Liver (tissue), 9 donors: ENCODE results near the gene WFDC2. TPM values are rescaled to one million over a fixed set of nuclear protein-coding genes. Genes with fewer than 3 reads are reported as not detected.

Experiments
- DNase-seq: peaks from one replicate; pipeline ENCODE4 v3.0.0-alpha.2; 2017; ENCODE audit warnings: low spot score
- H3K27ac ChIP-seq, 2 donors: one replicate each; pipeline ENCODE4 v1.7.0; 2013; ENCODE audit warnings: inconsistent platforms in 2 of 2, low read length in 2 of 2, control low read depth in 1 of 2, low read depth in 1 of 2, mild to moderate bottlenecking in 1 of 2
- H3K27me3 ChIP-seq, 4 donors: one replicate each; pipeline versions ENCODE4 v1.6.1 to v1.7.0; 2013; ENCODE audit warnings: low read length in 3 of 4, inconsistent platforms in 1 of 4, mild to moderate bottlenecking in 1 of 4, moderate library complexity in 1 of 4; ENCODE audit not compliant: control insufficient read depth in 4 of 4, insufficient read depth in 4 of 4
- H3K36me3 ChIP-seq, 4 donors: one replicate each; pipeline versions ENCODE4 v1.6.1 to v1.7.0; 2013; ENCODE audit warnings: low read length in 3 of 4, mild to moderate bottlenecking in 3 of 4, low read depth in 1 of 4, moderate library complexity in 1 of 4; ENCODE audit not compliant: control insufficient read depth in 4 of 4, insufficient read depth in 3 of 4
- H3K4me1 ChIP-seq, 4 donors: one replicate each; pipeline versions ENCODE4 v1.6.1 to v1.7.0; 2013; ENCODE audit warnings: low read length in 3 of 4, mild to moderate bottlenecking in 3 of 4, moderate library complexity in 1 of 4; ENCODE audit not compliant: control insufficient read depth in 4 of 4, insufficient read depth in 4 of 4
- H3K4me3 ChIP-seq, 3 donors: one replicate each; pipeline versions ENCODE4 v1.6.1 to v1.7.0; 2013; ENCODE audit warnings: low read length in 3 of 3, control low read depth in 1 of 3, low read depth in 1 of 3, mild to moderate bottlenecking in 1 of 3
- H3K9ac ChIP-seq, 2 donors: one replicate each; pipeline ENCODE4 v1.7.0; 2013; ENCODE audit warnings: low read length in 2 of 2, mild to moderate bottlenecking in 2 of 2, moderate library complexity in 2 of 2, control low read depth in 1 of 2, low read depth in 1 of 2
- H3K9me3 ChIP-seq, 4 donors: one replicate each; pipeline versions ENCODE4 v1.6.1 to v1.7.0; 2013; ENCODE audit warnings: low read length in 3 of 4; ENCODE audit not compliant: control insufficient read depth in 4 of 4
- EGR1 ChIP-seq, 2 donors: IDR thresholded peaks; 2 replicates each; pipeline ENCODE4 v1.6.1; 2016 to 2018; ENCODE audit warnings: antibody characterized with exemption in 2 of 2, low read depth in 2 of 2
- FOXA1 ChIP-seq: IDR thresholded peaks from 2 replicates; pipeline ENCODE4 v1.6.1; 2016; ENCODE audit warnings: antibody characterized with exemption
- FOXA2 ChIP-seq: IDR thresholded peaks from 2 replicates; pipeline ENCODE4 v1.6.1; 2016; ENCODE audit warnings: antibody characterized with exemption
- HNF4G ChIP-seq: IDR thresholded peaks from 2 replicates; pipeline ENCODE4 v1.6.1; 2016; ENCODE audit warnings: antibody characterized with exemption
- JUND ChIP-seq, 2 donors: IDR thresholded peaks; 2 replicates each; pipeline ENCODE4 v1.6.1; 2016; ENCODE audit warnings: antibody characterized with exemption in 2 of 2
- NR2F2 ChIP-seq: IDR thresholded peaks from 2 replicates; pipeline ENCODE4 v1.6.1; 2016; ENCODE audit warnings: antibody characterized with exemption
- RAD21 ChIP-seq, 2 donors: IDR thresholded peaks; 2 replicates each; pipeline ENCODE4 v1.6.1; 2016; ENCODE audit warnings: antibody characterized with exemption in 2 of 2, mild to moderate bottlenecking in 2 of 2
- SP1 ChIP-seq: IDR thresholded peaks from 2 replicates; pipeline ENCODE4 v1.6.1; 2018; ENCODE audit warnings: antibody characterized with exemption, mild to moderate bottlenecking
- TAF1 ChIP-seq: conservative IDR thresholded peaks from 2 replicates; pipeline ENCODE4 v1.6.1; 2016; ENCODE audit warnings: antibody characterized with exemption, mild to moderate bottlenecking
- YY1 ChIP-seq: IDR thresholded peaks from 2 replicates; pipeline ENCODE4 v1.6.1; 2016; ENCODE audit warnings: antibody characterized with exemption, mild to moderate bottlenecking
- WGBS: extraction: QIAGEN DNeasy Blood & Tissue Kit; methylation state at CpG from one replicate; pipeline ENCODE4 v1.1.7; 2013; 5-methylcytosine and 5-hydroxymethylcytosine counted together
- polyA plus RNA-seq, 2 donors: library from polyadenylated mRNA; stranded (reverse) in 1 of 2; unstranded in 1 of 2; fragments of 200-250 nt in 1 of 2; fragments of >200 nt in 1 of 2; fragmentation: Nextera tagmentation in 1 of 2; extraction: Ambion mirVana in 1 of 2; gene quantifications; one replicate each; pipeline versions ENCODE4 v1.2.1 to v1.2.3, GENCODE V29; 2013 to 2015
- total RNA-seq, 2 donors: library from RNA; depleted of rRNA; stranded (reverse); fragments of >200 nt; gene quantifications; one replicate each; pipeline ENCODE4 v1.2.3, GENCODE V29; 2014
- TF ChIP-seq, protein P1 (sequence below): fragments of 150-350 bp; IDR thresholded peaks from 2 replicates; pipeline ENCODE4 v1.5.1; 2017; ENCODE audit warnings: improper control_type of control experiment, low read depth, low read length; ENCODE audit not compliant: missing input control
- TF ChIP-seq, protein P2 (sequence below): IDR thresholded peaks from 2 replicates; pipeline ENCODE4 v1.6.1; 2016; ENCODE audit warnings: antibody characterized with exemption
- TF ChIP-seq, protein P3 (sequence below): IDR thresholded peaks from 2 replicates; pipeline ENCODE4 v1.6.1; 2016; ENCODE audit warnings: antibody characterized with exemption, mild to moderate bottlenecking
- TF ChIP-seq, protein P4 (sequence below): IDR thresholded peaks from 2 replicates; pipeline ENCODE4 v1.6.1; 2016; ENCODE audit warnings: antibody characterized with exemption
- TF ChIP-seq, protein P5 (sequence below): IDR thresholded peaks from 2 replicates; pipeline ENCODE4 v1.6.1; 2016; ENCODE audit warnings: antibody characterized with exemption
- donor health status: healthy.
- donor health status: healthy.
- donor health status: healthy.
- donor health status: healthy.
- donor health status: healthy.

WFDC2 gene
- total and polyA plus RNA-seq, 4 donors, result 1.3 to 1.8 TPM; not detected in 2

DNA sequence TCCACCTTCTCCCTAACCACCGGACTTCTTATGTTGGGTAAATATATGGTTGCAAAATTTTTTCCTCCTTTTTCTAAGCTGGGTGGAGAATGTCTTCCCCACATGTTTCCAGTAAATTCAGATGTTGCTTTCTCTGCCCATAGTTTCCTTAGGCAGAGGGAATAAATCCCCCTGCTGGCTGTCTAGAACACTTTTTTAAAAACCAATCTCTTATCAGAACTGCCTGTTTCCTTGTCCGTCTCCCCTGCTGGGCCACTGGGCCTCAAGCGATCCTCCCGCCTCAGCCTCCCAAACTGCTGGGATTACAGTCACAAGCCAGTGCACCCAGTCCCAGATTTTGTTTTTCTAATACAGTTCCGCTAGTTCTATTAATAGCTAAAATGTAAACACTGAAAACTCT, 9.9 kb upstream of the WFDC2 start:
- WGBS, result 75% methylated on average over 5 of the region's 5 CpGs
- no peaks in the 10 kb centered on the region for H3K36me3 ChIP-seq
- no peak for DNase-seq
- H3K27me3 ChIP-seq, result peaks cover 0 to 3% (median 2%) of the 10 kb centered on the region in 4 donors
- H3K9me3 ChIP-seq, result no peaks in the 10 kb centered on the region
- no peak overlapping the region for H3K4me3 ChIP-seq
- H3K9ac ChIP-seq, result no peak overlapping the region
- H3K27ac ChIP-seq, result no peak overlapping the region
- no peak for TF ChIP-seq SP1
- no peak for TF ChIP-seq HNF4G
- TF ChIP-seq, protein P1, sequence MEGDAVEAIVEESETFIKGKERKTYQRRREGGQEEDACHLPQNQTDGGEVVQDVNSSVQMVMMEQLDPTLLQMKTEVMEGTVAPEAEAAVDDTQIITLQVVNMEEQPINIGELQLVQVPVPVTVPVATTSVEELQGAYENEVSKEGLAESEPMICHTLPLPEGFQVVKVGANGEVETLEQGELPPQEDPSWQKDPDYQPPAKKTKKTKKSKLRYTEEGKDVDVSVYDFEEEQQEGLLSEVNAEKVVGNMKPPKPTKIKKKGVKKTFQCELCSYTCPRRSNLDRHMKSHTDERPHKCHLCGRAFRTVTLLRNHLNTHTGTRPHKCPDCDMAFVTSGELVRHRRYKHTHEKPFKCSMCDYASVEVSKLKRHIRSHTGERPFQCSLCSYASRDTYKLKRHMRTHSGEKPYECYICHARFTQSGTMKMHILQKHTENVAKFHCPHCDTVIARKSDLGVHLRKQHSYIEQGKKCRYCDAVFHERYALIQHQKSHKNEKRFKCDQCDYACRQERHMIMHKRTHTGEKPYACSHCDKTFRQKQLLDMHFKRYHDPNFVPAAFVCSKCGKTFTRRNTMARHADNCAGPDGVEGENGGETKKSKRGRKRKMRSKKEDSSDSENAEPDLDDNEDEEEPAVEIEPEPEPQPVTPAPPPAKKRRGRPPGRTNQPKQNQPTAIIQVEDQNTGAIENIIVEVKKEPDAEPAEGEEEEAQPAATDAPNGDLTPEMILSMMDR, result no peak
- TF ChIP-seq YY1, result no peak
- TF ChIP-seq, protein P2, sequence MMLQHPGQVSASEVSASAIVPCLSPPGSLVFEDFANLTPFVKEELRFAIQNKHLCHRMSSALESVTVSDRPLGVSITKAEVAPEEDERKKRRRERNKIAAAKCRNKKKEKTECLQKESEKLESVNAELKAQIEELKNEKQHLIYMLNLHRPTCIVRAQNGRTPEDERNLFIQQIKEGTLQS, result no peak
- no peak for TF ChIP-seq JUND (IDR thresholded peaks at IDR 0.05)
- no peak for TF ChIP-seq EGR1 (IDR thresholded peaks at IDR 0.05; ENCODE audit: low read depth in 2 of 2)
- TF ChIP-seq NR2F2, result no peak
- TF ChIP-seq, protein P3, sequence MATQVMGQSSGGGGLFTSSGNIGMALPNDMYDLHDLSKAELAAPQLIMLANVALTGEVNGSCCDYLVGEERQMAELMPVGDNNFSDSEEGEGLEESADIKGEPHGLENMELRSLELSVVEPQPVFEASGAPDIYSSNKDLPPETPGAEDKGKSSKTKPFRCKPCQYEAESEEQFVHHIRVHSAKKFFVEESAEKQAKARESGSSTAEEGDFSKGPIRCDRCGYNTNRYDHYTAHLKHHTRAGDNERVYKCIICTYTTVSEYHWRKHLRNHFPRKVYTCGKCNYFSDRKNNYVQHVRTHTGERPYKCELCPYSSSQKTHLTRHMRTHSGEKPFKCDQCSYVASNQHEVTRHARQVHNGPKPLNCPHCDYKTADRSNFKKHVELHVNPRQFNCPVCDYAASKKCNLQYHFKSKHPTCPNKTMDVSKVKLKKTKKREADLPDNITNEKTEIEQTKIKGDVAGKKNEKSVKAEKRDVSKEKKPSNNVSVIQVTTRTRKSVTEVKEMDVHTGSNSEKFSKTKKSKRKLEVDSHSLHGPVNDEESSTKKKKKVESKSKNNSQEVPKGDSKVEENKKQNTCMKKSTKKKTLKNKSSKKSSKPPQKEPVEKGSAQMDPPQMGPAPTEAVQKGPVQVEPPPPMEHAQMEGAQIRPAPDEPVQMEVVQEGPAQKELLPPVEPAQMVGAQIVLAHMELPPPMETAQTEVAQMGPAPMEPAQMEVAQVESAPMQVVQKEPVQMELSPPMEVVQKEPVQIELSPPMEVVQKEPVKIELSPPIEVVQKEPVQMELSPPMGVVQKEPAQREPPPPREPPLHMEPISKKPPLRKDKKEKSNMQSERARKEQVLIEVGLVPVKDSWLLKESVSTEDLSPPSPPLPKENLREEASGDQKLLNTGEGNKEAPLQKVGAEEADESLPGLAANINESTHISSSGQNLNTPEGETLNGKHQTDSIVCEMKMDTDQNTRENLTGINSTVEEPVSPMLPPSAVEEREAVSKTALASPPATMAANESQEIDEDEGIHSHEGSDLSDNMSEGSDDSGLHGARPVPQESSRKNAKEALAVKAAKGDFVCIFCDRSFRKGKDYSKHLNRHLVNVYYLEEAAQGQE, result no peak
- TF ChIP-seq RAD21 (IDR thresholded peaks at IDR 0.05), result no peak
- TF ChIP-seq, protein P4, sequence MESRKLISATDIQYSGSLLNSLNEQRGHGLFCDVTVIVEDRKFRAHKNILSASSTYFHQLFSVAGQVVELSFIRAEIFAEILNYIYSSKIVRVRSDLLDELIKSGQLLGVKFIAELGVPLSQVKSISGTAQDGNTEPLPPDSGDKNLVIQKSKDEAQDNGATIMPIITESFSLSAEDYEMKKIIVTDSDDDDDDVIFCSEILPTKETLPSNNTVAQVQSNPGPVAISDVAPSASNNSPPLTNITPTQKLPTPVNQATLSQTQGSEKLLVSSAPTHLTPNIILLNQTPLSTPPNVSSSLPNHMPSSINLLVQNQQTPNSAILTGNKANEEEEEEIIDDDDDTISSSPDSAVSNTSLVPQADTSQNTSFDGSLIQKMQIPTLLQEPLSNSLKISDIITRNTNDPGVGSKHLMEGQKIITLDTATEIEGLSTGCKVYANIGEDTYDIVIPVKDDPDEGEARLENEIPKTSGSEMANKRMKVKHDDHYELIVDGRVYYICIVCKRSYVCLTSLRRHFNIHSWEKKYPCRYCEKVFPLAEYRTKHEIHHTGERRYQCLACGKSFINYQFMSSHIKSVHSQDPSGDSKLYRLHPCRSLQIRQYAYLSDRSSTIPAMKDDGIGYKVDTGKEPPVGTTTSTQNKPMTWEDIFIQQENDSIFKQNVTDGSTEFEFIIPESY, result no peak
- TF ChIP-seq FOXA1, result no peak
- TF ChIP-seq, protein P5, sequence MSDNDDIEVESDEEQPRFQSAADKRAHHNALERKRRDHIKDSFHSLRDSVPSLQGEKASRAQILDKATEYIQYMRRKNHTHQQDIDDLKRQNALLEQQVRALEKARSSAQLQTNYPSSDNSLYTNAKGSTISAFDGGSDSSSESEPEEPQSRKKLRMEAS, result no peak
- TF ChIP-seq FOXA2, result no peak
- no peaks in the 10 kb centered on the region for H3K4me1 ChIP-seq

DNA sequence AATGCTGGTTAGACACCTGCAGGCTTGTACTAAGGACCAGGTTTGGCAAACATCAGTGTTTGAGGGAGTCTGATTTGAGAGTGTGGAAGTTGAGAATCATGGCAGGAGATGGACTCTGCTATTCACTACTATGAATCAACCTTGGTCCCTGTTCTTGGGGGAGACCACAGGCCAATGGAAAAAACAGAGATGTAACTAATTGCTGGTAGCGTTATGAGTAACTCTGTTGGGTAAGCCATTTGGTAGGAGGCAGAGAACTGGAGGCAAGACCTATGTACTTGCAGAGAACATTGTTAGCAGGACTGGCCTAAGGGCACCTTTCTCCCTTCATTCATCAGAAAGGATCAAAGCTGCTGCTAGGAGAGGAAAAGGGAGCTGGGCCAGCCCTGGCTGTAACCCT, 8.3 kb upstream of the WFDC2 start:
- 80% methylated on average over 1 of the region's 1 CpG for WGBS
- Histone ChIP-seq H3K4me1 (no peaks in the 10 kb centered on the region), H3K27ac (no peak overlapping the region), H3K4me3 (no peak overlapping the region), H3K27me3 (peaks cover 0 to 3% (median 2%) of the 10 kb centered on the region in 4 donors), H3K9ac (no peak overlapping the region), H3K9me3 (no peaks in the 10 kb centered on the region), H3K36me3 (no peaks in the 10 kb centered on the region)
- DNase-seq, result no peak
- TF ChIP-seq EGR1 (IDR thresholded peaks at IDR 0.05; ENCODE audit: low read depth in 2 of 2) (no peak), TAF1 (no peak)
- TF ChIP-seq, protein P2, result no peak
